ENCODE data around the gene NELFB. TPM values are rescaled to one million over a fixed set of nuclear protein-coding genes. Genes with fewer than 3 reads are reported as not detected.

The NELFB gene
- total RNA-seq, 1 experiment from 2014 or later, result 71.7 TPM

DNA sequence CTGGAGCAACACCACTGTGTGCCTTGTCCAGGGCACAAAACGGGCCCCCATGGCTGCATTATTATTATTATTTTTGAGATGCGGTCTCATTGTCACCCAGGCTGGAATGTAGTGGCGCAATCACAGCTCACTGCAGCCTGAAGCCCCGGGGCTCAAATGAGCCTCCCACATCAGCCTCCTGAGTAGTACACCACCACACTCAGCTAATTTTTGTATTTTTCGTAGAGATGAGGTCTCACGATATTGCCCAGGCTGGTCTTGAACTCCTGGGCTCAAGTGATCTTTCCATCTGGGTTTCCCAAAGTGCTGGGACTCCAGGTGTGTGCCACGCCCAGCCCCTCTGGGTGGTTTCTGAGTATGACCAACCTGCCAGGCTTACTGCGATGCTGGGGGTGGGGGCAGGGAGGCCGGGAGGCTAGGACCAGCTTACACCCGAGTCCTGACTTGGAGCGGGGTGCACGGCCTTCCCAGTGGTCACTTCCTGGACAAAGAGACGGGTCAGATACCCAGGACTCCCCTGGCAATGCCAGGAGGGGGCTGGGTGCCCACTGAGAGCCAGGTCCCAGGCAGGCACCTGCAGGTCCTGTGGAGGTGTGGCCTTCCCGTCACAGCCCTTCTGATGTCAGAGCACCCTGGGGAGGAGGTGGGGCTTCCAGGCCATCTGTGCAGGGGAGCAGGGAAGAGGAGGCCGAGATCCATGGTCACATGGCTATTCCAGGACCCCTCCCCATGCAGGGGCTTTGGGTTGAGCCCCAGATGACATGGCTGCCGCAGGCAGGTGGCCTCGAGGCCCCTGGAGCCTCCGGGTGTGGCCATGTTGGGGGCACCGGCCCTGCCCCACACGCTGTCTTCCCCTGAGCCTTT lies 55.3 kb downstream of the NELFB start:
- H3K27me3 Mint-ChIP-seq (ENCODE audit: low read depth), result no peaks in the 10 kb centered on the region; the same call in 1 of the 2 replicates
- Histone ChIP-seq H3K23me2 (ENCODE audit: insufficient read length, low read depth, low read length, poor library complexity, severe bottlenecking) (no peaks in the 10 kb centered on the region), H4K91ac (ENCODE audit: insufficient read length, low read depth, low read length) (no peak overlapping the region), H4K20me1 (ENCODE audit: control insufficient read depth, insufficient read depth, insufficient read length) (no peaks in the 10 kb centered on the region), H4K5ac (ENCODE audit: insufficient read length, low read depth, low read length) (no peak overlapping the region), H3K9me3 (ENCODE audit: control insufficient read depth, low read depth, low read length) (no peaks in the 10 kb centered on the region), H3T11ph (ENCODE audit: low read length) (no peak overlapping the region), H3K79me2 (ENCODE audit: insufficient read depth, low read length) (no peaks in the 10 kb centered on the region), H3K27me3 (ENCODE audit: insufficient read depth, low read length) (no peaks in the 10 kb centered on the region), H2BK120ac (ENCODE audit: low read depth, low read length, poor library complexity, severe bottlenecking) (no peak overlapping the region), H3K18ac (ENCODE audit: insufficient read length, low read depth, low read length) (no peak overlapping the region), H2BK5ac (ENCODE audit: insufficient read length, low read length) (no peak overlapping the region), H3K9ac (ENCODE audit: extremely low read depth, insufficient read length, low read length) (no peak overlapping the region), H2BK20ac (ENCODE audit: low read depth, low read length, poor library complexity, severe bottlenecking) (no peak overlapping the region), H3K4me2 (ENCODE audit: insufficient read depth, insufficient read length, low read length) (no peak overlapping the region), H2BK15ac (ENCODE audit: low read depth, low read length) (no peak overlapping the region), H4K8ac (replicated peaks; ENCODE audit: insufficient read length, low read depth, low read length) (no peak overlapping the region), H2AFZ (ENCODE audit: low read length) (no peak overlapping the region), H3K4me1 (ENCODE audit: insufficient read depth, low read length) (no peaks in the 10 kb centered on the region; the same call in 1 of the 2 replicates), H3K23ac (ENCODE audit: insufficient read length, low read depth, low read length) (no peak overlapping the region), H3K14ac (ENCODE audit: insufficient read depth, low read length) (no peak overlapping the region), H3K27ac (ENCODE audit: insufficient read length, low read depth, low read length) (no peak overlapping the region), H3K79me1 (ENCODE audit: insufficient read depth, low read depth, low read length, poor library complexity, severe bottlenecking) (no peaks in the 10 kb centered on the region), H2AK5ac (ENCODE audit: insufficient read length, low read length) (no peak overlapping the region), H3K56ac (ENCODE audit: insufficient read length, low read depth, low read length) (no peak overlapping the region), H3K4ac (ENCODE audit: low read depth, low read length) (no peak overlapping the region), H2BK12ac (ENCODE audit: insufficient read length, low read depth, low read length) (no peak overlapping the region)
- H3K4me1 Mint-ChIP-seq, result peaks cover 6 to 23% of the 10 kb centered on the region in 2 experiments; a peak in 3 of 4 replicates
- H3K4me3 Mint-ChIP-seq, result no peak overlapping the region
- DNase-seq, result peak; percentile 43
- TF ChIP-seq, protein P1, sequence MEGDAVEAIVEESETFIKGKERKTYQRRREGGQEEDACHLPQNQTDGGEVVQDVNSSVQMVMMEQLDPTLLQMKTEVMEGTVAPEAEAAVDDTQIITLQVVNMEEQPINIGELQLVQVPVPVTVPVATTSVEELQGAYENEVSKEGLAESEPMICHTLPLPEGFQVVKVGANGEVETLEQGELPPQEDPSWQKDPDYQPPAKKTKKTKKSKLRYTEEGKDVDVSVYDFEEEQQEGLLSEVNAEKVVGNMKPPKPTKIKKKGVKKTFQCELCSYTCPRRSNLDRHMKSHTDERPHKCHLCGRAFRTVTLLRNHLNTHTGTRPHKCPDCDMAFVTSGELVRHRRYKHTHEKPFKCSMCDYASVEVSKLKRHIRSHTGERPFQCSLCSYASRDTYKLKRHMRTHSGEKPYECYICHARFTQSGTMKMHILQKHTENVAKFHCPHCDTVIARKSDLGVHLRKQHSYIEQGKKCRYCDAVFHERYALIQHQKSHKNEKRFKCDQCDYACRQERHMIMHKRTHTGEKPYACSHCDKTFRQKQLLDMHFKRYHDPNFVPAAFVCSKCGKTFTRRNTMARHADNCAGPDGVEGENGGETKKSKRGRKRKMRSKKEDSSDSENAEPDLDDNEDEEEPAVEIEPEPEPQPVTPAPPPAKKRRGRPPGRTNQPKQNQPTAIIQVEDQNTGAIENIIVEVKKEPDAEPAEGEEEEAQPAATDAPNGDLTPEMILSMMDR (conservative IDR thresholded peaks at IDR 0.05), result no peak
- H3K27ac Mint-ChIP-seq, result no peak overlapping the region; a peak in 1 of 7 replicates
- no CpG with 5 or more reads among the region's 20 CpGs for WGBS (ENCODE audit: extremely low coverage, insufficient read length, low lambda C conversion rate)
- H3K9me3 Mint-ChIP-seq, result no peaks in the 10 kb centered on the region
- H3K36me3 Mint-ChIP-seq (ENCODE audit: insufficient read depth in 1 of 3, low read depth in 3 of 3), result no peaks in the 10 kb centered on the region

All from H9 (cell line).